Tibial nerve (tissue), 4 donors: ENCODE results near the gene PC.

ENCODE experiments used
- CTCF ChIP-seq, 5 experiments: fragments of 200-600 bp in 3 of 5; fragments of 450-650 bp in 2 of 5; sonication (generic) in 3 of 5; IDR thresholded peaks; one replicate each; pipeline ENCODE4 v1.5.1; 2016 to 2019; ENCODE audit warnings: antibody characterized with exemption in 5 of 5, mild to moderate bottlenecking in 3 of 5, moderate library complexity in 2 of 5
- EP300 ChIP-seq, 2 donors: sonication (generic); formaldehyde crosslinking; IDR thresholded peaks; one replicate each; pipeline ENCODE4 v1.6.1; 2017; ENCODE audit warnings: antibody characterized with exemption in 2 of 2, mild to moderate bottlenecking in 1 of 2

GRCh38 chr11:66859686-66860448 lies 98.3 kb downstream of the PC start:
- no peak for TF ChIP-seq EP300 (IDR thresholded peaks at IDR 0.05)
- no peak for TF ChIP-seq CTCF (IDR thresholded peaks at IDR 0.05)
